ENCODE results near the gene SNX27.

The SNX27 gene

DNA sequence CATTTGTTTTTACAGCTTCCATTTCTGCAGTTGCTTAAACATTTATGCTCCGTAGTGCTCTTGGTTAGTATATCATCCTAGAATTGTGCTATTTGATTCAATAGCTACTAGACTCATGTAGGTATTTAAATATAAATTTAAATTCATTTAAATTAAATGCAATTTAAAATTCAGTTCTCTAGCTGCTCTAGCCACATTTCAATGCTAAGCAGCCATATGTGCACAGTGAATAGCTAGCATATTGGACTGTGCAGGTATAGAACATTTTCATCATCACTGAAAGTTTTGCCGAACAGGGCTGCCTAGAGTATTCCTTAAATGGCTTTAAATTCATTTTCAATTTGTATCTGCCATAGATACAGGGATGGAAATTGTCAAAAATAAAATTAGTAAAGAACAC lies 72.3 kb downstream of the SNX27 start:
- TF ChIP-seq, protein P1, sequence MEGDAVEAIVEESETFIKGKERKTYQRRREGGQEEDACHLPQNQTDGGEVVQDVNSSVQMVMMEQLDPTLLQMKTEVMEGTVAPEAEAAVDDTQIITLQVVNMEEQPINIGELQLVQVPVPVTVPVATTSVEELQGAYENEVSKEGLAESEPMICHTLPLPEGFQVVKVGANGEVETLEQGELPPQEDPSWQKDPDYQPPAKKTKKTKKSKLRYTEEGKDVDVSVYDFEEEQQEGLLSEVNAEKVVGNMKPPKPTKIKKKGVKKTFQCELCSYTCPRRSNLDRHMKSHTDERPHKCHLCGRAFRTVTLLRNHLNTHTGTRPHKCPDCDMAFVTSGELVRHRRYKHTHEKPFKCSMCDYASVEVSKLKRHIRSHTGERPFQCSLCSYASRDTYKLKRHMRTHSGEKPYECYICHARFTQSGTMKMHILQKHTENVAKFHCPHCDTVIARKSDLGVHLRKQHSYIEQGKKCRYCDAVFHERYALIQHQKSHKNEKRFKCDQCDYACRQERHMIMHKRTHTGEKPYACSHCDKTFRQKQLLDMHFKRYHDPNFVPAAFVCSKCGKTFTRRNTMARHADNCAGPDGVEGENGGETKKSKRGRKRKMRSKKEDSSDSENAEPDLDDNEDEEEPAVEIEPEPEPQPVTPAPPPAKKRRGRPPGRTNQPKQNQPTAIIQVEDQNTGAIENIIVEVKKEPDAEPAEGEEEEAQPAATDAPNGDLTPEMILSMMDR (IDR thresholded peaks at IDR 0.05; ENCODE audit: insufficient read depth, missing control alignments), result no peak
- FAIRE-seq, result no peak
- no peak for DNase-seq (ENCODE audit: insufficient read length, low spot score)

DNA sequence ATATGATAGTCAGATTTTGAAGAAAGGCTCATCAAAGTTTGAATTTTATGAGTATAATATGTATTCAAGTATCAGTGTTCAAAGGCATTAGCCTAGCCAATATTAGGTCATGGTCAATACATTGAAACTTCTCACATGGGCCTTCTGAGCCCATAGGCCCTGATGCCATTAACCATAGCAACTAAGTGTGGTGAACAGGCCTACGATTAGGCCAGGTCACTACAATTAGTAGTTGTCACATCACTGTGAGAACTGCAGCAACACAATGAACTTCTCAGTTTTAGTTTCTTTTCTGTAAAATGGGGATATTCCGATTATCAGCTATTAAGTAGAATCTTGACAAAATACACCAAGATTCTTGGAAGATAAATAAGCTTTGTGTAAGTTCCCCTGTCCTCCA lies 74.7 kb downstream of the SNX27 start:
- FAIRE-seq (no peak), DNase-seq (ENCODE audit: insufficient read length, low spot score) (no peak)
- TF ChIP-seq, protein P1 (IDR thresholded peaks at IDR 0.05; ENCODE audit: insufficient read depth, missing control alignments), result no peak

DNA sequence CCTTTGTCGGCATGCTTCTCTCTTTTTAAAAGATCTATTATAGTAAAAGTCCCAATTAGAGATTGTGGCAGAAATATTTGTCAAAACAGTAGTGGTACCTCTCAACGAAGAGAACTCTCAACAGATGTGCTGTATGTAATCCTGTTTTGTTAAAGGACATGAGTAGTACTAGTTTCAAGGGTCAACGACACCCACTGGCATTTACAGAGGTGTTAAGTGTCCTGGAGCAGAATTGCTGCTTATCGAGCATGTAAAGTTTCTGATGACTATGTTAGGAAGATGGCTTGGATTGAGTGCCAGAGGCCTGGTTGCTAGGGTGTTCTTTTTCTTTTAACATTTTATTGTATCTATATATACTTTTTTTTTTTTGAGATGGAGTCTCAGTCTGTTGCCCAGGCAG lies 77.6 kb downstream of the SNX27 start:
- TF ChIP-seq, protein P1 (IDR thresholded peaks at IDR 0.05; ENCODE audit: insufficient read depth, missing control alignments), result no peak
- DNase-seq (ENCODE audit: insufficient read length, low spot score), result no peak
- FAIRE-seq, result no peak

DNA sequence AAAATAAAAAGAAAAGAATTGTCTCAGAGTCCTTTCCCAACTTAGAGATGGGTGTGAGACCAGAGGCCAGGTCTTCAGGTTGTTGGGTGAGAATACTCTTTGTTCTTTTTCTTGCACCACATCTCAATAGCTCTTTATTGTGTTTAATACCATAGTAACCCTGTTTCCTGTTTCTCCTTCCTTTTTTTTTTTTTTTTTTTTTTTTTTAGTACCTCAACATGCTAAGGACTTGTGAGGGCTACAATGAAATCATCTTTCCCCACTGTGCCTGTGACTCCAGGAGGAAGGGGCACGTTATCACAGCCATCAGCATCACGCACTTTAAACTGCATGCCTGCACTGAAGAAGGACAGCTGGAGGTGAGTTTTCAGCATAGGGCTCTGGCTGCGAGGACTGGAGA lies 80.4 kb downstream of the SNX27 start:
- DNase-seq (ENCODE audit: insufficient read length, low spot score) (no peak), FAIRE-seq (no peak)
- TF ChIP-seq, protein P1 (IDR thresholded peaks at IDR 0.05; ENCODE audit: insufficient read depth, missing control alignments), result no peak

DNA sequence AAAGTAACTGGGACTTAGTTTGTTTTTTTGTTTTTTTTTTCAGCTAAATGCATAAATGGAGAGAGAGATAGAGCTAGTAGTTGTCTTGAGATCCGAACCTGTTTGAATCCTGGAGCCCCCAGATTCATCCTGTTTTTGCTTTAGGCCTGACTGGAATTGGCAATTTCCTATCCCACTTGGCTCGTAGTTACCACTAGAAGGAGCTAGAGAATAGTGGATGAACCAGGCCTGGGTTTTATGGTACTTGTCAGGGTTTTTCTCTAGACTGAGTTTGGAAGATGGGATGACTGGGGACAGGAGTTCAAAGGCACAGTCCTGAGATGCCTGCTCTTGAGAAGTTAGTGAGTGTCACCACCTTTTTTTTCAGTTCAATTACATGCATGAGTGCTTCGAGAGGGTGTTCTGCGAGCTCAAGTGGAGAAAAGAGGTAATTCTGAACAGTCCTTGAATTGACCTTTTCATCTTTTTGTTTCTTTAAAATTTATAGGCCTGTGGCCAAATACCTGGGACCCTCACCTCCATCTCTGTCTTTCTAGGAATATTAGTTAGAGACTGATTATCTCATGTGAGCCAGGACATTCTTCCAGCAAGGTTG lies 81.3 kb downstream of the SNX27 start:
- TF ChIP-seq, protein P1 (IDR thresholded peaks at IDR 0.05; ENCODE audit: insufficient read depth, missing control alignments), result peak; percentile 97
- FAIRE-seq (peak; percentile 61), DNase-seq (ENCODE audit: insufficient read length, low spot score) (no peak)

DNA sequence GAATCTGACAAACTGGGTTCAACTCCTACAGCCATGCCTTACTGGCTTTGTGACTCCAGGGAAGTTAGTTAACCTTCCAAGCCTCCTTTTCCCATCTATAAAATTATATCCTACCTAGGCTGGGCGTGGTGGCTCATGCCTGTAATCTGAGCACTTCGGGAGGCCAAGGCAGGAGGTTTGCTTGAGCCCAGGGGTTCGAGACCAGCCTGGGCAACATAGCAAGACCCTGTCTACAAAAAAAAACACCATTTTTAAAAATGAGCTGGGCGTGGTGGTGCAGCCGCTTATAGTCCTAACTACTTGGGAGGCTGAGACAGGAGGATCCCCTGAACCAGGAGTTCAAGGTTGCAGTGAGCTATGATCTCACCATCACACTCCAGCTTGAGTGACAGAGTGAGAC lies 89.7 kb downstream of the SNX27 start:
- TF ChIP-seq, protein P1 (IDR thresholded peaks at IDR 0.05; ENCODE audit: insufficient read depth, missing control alignments), result no peak
- FAIRE-seq (no peak), DNase-seq (ENCODE audit: insufficient read length, low spot score) (no peak)

DNA sequence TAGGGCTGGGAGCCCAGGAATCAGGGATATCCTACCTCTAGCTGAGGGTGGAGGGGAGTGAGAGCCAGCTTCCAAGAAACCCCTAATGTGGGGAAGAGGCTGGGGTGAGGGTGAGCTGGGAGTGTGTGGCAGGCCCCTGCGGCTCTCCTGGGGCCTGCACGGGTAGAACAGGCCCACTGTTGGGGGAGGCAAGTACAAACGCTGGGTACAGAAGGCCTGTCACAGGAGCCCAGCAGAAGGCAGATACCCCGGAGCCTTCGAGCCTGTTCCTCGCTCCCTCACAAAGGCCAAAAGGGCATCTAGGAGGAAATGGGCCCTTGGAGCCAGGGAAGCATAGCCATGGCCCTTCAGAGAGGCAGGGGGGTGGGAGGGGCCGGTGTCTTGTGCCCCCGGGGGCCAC lies 91.1 kb downstream of the SNX27 start:
- no peak for FAIRE-seq
- TF ChIP-seq, protein P1 (IDR thresholded peaks at IDR 0.05; ENCODE audit: insufficient read depth, missing control alignments), result no peak
- no peak for DNase-seq (ENCODE audit: insufficient read length, low spot score)
